ENCODE results near the gene MTHFS.

MTHFS gene

GRCh38 chr15:79811406-79812405 is 85.1 kb downstream of the MTHFS start:
- no peak for DNase-seq

DNA sequence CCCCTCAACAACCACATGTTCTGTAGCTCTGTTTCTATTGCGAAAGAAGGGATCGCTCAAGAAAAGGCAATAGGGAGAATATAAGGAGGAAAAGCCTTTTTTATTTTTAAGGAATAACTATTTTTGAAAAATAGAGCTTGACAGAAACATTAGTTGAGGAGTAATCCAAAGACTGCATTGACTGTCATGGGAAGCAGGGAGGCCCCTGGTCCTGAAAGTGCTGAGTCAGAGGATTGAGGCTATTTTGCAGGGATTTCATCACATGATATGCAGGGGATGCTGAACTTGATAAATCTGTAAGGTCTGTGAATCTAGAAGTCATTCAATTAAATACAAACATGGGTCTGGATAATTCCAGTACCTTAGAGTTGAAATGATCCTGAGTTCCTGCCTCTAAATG is 92.0 kb downstream of the MTHFS start:
- DNase-seq = no peak

- DNase-seq = no peak
These were observed 98.5 kb downstream of the MTHFS start for GRCh38 chr15:79798311-79798710.

Measured in NCI-H510A (cell line).